Measurements from ENCODE around the gene GFER. TPM values are rescaled to one million over a fixed set of nuclear protein-coding genes. Genes with fewer than 3 reads are reported as not detected.
A peak's percentile ranks its signal among the peaks of the same experiment; 100 is the strongest.

Gene GFER
- total and polyA plus RNA-seq, 9 of the 15 experiments (the other 6 are each of a cell fraction or from before 2014, with no cell fraction given): 4.3 to 53.7 (median 19.8) TPM

DNA sequence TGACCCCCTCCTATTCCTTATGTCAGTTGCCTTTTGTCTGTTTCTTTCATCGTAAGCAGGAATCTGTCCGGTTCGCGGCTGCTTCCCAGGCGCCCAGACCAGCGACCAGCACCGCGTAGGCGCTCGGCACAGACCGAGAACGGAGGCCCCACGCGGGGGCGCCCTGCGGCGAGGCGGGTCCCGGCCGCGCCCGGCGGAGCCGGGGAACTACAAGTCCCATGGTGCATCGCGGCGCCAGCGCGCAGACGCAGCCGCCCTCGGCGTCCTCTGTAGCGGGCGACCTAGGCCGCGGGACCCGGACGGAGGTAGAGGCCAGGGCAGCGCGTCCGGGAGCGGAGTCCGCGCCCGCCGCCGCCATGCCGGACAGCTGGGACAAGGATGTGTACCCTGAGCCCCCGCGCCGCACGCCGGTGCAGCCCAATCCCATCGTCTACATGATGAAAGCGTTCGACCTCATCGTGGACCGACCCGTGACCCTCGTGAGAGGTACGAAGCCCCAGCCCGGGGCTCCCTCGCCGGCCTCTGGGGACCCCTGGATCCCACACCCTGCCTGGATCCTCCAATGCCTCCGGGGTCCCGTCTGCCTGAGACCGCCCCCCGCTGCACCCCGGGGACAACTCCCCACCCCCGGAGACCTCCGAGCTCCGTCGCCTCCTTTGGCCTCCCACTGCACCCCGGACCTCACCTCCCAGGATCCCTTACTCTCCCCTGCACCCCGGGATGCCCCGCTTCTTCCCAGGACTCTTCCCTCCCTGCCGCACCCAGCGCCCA is 24.5 kb upstream of the GFER start, which contains the start of gene NDUFB10 (continued):
- TF ChIP-seq, protein P1, sequence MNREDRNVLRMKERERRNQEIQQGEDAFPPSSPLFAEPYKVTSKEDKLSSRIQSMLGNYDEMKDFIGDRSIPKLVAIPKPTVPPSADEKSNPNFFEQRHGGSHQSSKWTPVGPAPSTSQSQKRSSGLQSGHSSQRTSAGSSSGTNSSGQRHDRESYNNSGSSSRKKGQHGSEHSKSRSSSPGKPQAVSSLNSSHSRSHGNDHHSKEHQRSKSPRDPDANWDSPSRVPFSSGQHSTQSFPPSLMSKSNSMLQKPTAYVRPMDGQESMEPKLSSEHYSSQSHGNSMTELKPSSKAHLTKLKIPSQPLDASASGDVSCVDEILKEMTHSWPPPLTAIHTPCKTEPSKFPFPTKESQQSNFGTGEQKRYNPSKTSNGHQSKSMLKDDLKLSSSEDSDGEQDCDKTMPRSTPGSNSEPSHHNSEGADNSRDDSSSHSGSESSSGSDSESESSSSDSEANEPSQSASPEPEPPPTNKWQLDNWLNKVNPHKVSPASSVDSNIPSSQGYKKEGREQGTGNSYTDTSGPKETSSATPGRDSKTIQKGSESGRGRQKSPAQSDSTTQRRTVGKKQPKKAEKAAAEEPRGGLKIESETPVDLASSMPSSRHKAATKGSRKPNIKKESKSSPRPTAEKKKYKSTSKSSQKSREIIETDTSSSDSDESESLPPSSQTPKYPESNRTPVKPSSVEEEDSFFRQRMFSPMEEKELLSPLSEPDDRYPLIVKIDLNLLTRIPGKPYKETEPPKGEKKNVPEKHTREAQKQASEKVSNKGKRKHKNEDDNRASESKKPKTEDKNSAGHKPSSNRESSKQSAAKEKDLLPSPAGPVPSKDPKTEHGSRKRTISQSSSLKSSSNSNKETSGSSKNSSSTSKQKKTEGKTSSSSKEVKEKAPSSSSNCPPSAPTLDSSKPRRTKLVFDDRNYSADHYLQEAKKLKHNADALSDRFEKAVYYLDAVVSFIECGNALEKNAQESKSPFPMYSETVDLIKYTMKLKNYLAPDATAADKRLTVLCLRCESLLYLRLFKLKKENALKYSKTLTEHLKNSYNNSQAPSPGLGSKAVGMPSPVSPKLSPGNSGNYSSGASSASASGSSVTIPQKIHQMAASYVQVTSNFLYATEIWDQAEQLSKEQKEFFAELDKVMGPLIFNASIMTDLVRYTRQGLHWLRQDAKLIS (CRISPR knock-in tag; IDR thresholded peaks at IDR 0.05): peak; percentile 62; the same call in 1 of the 2 replicates
- TF ChIP-seq, protein P2, sequence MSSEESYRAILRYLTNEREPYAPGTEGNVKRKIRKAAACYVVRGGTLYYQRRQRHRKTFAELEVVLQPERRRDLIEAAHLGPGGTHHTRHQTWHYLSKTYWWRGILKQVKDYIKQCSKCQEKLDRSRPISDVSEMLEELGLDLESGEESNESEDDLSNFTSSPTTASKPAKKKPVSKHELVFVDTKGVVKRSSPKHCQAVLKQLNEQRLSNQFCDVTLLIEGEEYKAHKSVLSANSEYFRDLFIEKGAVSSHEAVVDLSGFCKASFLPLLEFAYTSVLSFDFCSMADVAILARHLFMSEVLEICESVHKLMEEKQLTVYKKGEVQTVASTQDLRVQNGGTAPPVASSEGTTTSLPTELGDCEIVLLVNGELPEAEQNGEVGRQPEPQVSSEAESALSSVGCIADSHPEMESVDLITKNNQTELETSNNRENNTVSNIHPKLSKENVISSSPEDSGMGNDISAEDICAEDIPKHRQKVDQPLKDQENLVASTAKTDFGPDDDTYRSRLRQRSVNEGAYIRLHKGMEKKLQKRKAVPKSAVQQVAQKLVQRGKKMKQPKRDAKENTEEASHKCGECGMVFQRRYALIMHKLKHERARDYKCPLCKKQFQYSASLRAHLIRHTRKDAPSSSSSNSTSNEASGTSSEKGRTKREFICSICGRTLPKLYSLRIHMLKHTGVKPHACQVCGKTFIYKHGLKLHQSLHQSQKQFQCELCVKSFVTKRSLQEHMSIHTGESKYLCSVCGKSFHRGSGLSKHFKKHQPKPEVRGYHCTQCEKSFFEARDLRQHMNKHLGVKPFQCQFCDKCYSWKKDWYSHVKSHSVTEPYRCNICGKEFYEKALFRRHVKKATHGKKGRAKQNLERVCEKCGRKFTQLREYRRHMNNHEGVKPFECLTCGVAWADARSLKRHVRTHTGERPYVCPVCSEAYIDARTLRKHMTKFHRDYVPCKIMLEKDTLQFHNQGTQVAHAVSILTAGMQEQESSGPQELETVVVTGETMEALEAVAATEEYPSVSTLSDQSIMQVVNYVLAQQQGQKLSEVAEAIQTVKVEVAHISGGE (CRISPR knock-in tag; IDR thresholded peaks at IDR 0.05): peak in 2 of 3 experiments; percentile 29 to 77; a peak in 2 of 6 replicates
- TF ChIP-seq, protein P3, sequence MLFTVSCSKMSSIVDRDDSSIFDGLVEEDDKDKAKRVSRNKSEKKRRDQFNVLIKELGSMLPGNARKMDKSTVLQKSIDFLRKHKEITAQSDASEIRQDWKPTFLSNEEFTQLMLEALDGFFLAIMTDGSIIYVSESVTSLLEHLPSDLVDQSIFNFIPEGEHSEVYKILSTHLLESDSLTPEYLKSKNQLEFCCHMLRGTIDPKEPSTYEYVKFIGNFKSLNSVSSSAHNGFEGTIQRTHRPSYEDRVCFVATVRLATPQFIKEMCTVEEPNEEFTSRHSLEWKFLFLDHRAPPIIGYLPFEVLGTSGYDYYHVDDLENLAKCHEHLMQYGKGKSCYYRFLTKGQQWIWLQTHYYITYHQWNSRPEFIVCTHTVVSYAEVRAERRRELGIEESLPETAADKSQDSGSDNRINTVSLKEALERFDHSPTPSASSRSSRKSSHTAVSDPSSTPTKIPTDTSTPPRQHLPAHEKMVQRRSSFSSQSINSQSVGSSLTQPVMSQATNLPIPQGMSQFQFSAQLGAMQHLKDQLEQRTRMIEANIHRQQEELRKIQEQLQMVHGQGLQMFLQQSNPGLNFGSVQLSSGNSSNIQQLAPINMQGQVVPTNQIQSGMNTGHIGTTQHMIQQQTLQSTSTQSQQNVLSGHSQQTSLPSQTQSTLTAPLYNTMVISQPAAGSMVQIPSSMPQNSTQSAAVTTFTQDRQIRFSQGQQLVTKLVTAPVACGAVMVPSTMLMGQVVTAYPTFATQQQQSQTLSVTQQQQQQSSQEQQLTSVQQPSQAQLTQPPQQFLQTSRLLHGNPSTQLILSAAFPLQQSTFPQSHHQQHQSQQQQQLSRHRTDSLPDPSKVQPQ (CRISPR knock-in tag; IDR thresholded peaks at IDR 0.05; ENCODE audit: borderline replicate concordance): no peak
- TF ChIP-seq SUPT5H (IDR thresholded peaks at IDR 0.05) (peak; percentile 85), ERF (CRISPR knock-in tag; IDR thresholded peaks at IDR 0.05) (peak; percentile 23; the same call in 1 of the 2 replicates), SOX6 (IDR thresholded peaks at IDR 0.05) (peak; percentile 46; the same call in 1 of the 2 replicates), NR4A1 (CRISPR knock-in tag; IDR thresholded peaks at IDR 0.05) (peak; percentile 10; the same call in 1 of the 2 replicates), NR4A1 (tag; IDR thresholded peaks at IDR 0.05) (no peak), ATF1 (CRISPR knock-in tag; IDR thresholded peaks at IDR 0.05) (no peak), ATF1 (tag; IDR thresholded peaks at IDR 0.05) (peak; percentile 82), CREM (IDR thresholded peaks at IDR 0.05; ENCODE audit: low read depth) (peak; percentile 73), SP1 (CRISPR knock-in tag; IDR thresholded peaks at IDR 0.05) (peak; percentile 68)
- TF ChIP-seq, protein P4, sequence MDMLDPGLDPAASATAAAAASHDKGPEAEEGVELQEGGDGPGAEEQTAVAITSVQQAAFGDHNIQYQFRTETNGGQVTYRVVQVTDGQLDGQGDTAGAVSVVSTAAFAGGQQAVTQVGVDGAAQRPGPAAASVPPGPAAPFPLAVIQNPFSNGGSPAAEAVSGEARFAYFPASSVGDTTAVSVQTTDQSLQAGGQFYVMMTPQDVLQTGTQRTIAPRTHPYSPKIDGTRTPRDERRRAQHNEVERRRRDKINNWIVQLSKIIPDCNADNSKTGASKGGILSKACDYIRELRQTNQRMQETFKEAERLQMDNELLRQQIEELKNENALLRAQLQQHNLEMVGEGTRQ (CRISPR knock-in tag; IDR thresholded peaks at IDR 0.05): no peak
- TF ChIP-seq, protein P5, sequence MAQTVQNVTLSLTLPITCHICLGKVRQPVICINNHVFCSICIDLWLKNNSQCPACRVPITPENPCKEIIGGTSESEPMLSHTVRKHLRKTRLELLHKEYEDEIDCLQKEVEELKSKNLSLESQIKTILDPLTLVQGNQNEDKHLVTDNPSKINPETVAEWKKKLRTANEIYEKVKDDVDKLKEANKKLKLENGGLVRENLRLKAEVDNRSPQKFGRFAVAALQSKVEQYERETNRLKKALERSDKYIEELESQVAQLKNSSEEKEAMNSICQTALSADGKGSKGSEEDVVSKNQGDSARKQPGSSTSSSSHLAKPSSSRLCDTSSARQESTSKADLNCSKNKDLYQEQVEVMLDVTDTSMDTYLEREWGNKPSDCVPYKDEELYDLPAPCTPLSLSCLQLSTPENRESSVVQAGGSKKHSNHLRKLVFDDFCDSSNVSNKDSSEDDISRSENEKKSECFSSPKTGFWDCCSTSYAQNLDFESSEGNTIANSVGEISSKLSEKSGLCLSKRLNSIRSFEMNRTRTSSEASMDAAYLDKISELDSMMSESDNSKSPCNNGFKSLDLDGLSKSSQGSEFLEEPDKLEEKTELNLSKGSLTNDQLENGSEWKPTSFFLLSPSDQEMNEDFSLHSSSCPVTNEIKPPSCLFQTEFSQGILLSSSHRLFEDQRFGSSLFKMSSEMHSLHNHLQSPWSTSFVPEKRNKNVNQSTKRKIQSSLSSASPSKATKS (CRISPR knock-in tag; IDR thresholded peaks at IDR 0.05): no peak
